HG03095 (cell line): ENCODE data around the gene C20orf202.
"Not testable (repeated sequence)": the region's sequence is repeated elsewhere in the genome, so short reads cannot be mapped to it uniquely, and the experiment has no call there.

Experiments used
- ATAC-seq: cut with Tn5 transposase; IDR thresholded peaks from one replicate; pipeline ENCODE4 v1.9.1; 2021; ENCODE audit warnings: moderate library complexity; ENCODE audit not compliant: unreplicated experiment

Gene C20orf202

GRCh38 chr20:1207293-1207878 is 4.1 kb downstream of the C20orf202 start:
- ATAC-seq, result no peak

DNA sequence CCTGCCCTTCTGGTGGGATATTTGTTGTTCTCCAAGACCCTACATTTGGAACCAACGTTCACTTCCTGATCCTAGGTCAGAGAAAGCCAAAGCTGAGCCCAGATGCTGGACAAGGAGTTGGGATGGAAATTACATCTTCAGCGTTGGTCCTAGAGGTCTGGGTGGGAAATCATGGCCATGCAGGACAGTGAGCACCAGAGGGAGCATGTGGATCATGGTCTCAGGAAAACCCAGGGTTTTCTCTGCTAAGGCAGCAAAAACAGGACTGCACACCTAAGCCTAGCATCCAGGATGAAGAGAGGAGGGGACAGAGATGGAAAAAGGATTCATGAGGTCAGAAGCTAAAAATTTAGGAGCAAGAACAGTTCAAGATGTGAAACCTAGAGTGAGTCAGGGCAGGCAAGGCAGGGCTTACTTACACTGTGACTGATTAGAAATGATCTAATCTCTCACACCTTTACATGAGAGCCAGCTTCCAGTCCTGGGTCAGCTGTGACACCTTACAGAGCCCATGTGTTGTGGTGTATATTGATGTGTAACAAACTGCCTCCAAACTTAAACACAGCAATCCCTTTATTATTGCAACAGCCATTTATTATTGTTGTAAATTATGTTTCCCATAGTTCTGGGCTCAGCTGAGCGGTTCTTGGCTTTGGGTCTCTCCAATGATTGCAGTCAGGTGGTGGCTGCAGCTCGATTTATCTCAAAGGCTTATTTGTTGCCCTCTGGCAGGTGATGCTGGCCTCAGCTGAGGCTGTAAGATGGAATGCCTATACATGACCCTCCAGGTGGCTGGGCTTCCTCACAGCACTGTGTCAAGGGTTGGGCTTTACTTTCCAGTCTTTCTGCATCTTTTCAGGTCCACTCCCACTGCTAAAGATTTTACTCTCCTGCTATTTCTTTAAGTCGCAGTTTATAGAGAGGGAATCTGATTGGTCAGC is 6.5 kb downstream of the C20orf202 start:
- ATAC-seq, result no peak

DNA sequence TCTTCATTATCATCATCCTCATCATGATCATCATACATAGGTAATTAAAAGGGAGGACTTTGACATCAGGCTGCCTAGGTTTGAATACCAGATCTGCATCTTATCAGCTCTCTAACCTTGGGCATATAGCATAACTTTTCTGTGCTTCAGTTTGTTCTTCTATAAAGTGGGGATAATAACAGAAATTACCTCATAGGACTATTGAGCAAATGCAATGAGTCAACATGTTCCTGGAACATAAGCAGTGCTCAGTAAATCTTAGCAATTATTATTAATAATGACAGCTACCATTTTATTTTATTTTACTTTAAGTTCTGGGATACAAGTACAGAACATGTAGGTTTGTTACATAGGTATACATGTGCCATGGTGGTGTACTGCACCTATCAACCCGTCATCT is 7.2 kb downstream of the C20orf202 start:
- ATAC-seq, result no peak

GRCh38 chr20:1212023-1212422 is 8.8 kb downstream of the C20orf202 start:
- ATAC-seq, result no peak

DNA sequence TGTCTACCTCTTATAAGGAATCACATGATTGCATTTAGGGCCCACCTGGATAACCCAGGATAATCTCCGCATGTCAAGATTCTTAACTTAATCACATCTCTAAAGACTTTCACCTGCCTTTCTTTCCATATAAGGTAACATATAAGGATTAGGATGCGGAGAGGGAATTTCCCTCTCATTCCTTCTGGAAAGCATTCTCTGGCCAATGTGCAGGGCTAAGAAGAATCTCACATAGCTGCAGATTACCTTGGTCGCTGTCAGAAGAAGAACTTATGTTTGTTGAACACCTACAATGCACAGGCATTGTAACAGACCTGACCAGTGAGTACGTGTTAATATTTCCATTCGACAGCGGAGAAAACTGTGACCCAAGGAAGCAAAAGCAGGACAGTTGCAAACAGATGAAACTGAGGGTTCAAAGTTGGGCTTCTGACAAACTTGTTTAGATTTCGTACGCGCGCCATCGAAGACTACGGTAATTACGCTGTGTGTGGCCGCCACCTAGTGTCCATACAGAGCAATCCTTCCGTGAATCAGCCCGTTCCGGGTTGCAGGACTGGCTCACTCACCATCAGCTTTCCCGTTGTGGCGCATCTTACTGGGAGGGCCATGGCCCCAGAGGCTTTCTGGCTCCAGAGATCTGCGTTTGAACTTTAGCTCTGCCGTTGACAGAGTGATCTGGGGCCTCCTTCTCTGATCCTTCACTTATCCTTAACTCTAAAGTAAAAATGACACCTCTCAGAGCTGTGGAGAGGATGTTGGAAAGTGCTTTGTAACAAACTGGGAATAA is 9.5 kb downstream of the C20orf202 start:
- no peak for ATAC-seq

DNA sequence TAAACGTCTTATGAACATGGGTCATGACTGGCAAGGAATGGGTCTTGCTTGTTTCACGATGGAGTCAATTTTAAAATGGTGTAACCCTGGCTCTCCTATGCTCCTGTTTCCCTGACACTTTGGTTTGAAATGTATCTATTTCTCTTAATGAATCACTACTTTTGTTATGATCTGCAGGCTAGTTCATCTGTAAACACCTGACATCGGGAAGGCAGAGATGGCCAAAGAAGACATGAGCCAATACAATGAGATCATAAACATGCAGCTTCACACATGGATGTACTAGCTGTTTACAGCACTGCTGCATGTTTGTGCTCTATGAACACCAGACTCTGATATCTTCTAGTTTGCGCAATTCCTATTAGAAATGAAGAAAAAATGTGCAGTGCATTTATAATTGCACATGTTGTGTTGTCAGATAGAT is 11.6 kb downstream of the C20orf202 start:
- no peak for ATAC-seq

DNA sequence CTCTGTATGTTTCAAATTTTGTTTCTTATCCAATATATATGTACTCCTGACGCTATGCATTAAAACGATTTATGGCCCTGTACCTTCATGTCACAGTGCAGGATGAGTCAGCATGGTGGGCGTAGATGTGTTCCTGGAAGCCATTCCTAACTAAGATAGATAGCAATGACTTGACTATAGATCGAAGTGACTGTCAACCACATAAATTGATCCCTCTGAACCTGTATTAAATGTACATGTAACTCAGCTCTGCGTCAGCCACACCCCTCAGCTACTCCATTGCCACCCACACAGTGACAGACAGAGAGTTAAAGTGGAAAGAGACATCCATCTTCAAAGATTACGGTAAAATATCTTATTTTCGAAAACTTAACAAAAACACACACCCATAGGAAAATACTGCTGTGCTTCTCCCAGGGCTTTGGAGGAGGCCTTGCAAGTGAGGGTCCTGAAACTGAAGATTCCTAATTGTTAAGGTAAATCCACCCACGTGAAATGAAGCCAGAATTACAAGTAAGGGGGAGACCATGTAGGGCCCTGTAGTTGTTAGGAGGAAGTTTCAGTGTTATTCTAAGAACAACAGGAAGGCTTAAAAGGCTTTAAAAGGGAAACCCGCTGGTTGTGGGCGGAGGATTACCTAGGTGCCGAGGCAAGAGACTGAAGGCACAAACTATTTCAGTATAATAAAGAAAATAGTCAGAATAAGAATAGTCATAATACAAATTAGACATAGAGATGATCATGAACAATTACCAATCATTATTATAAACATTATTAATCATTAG is 12.3 kb downstream of the C20orf202 start:
- ATAC-seq, result no peak

DNA sequence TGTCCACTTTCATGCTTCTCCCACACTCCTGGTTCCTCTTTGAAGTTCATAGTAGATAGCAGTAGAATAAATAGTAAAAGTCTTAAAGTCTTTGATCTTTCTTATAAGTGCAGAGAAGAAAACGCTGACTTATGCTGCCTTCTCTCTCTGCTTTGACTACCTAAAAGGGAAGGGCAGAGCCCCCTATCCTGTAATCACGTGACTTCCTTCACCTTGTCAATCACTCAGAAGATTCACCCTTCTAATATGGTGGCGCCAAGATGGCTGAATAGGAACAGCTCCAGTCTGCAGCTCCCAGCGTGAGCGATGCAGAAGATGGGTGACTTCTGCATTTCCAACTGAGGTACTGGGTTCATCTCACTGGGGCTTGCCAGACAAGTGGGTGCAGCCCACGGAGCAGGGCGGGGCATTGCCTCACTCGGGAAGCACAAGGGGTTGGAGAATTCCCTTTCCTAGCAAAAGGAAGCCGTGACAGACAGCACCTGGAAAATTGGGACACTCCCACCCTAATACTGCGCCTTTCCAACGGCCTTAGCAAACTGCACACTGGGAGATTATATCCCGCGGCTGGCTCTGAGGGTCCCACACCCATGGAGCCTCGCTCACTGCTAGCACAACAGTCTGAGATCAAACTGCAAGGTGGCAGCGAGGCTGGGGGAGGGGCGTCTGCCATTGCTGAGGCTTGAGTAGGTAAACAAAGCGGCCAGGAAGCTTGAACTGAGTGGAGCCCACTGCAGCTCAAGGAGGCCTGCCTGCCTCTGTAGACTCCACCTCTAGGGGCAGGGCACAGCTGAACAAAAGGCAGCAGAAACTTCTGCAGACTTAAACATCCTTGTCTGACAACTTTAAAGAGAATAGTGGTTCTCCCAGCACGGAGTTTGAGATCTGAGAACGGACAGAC is 13.5 kb downstream of the C20orf202 start:
- not testable (repeated sequence) for ATAC-seq

- not testable (repeated sequence) for ATAC-seq
Observed at GRCh38 chr20:1222750-1223149, 19.5 kb downstream of the C20orf202 start.

DNA sequence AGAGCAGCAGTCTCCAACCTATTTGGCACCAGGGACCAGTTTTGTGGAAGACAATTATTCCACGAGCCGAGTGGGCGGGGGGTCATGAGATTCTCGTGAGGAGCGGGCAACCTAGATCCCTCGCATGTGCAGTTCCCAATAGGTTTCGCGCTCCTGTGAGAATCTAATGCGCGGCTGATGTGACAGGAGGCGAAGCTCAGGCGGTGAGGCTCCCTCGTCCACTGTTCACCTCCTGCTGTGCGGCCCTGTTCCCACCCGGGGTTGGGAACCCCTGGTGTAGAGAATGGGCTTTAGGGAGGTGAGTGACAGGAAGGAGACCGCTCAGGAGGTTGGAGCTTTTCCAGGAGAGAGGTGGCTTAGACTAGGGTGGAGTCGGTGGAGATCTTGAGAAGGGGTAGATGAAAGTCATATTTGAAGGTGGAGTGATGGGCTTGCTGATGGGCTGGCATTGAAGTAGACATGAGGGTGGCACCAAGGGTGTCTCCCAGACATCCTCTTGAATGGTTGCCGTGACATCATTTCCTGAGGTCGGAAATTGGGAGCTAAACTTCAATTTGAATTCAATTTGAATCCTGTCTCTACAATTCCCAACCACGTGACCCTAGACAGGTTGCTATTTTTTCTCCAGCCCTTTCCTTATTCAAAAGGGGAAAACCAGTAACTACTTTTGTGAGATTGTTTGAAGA is 21.1 kb downstream of the C20orf202 start:
- ATAC-seq, result no peak

DNA sequence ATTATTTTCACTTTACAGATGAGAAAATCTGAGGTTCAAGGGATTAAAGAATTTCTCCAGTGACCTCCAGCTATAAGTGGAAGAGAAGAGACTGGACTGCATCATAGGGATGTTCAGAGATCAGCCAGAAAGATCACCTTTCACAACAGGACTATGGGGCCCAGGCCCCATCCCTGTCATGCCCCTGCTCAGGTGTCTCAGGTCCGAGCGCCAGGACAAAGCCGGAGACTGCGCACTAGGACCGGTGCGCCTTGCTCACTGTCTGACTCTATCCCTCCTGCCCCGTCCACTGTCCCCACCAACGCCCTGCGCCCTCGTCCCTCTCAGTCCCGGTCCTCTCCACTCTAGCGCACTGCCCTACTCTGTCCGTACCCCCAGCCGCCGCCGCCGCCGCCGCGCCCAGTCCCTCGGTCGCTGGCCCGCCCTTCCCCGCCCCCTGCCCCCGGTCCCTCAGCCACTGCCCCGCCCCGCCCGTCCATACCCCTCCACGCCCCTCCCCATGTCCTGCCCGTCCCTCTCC is 22.1 kb downstream of the C20orf202 start:
- no peak for ATAC-seq

DNA sequence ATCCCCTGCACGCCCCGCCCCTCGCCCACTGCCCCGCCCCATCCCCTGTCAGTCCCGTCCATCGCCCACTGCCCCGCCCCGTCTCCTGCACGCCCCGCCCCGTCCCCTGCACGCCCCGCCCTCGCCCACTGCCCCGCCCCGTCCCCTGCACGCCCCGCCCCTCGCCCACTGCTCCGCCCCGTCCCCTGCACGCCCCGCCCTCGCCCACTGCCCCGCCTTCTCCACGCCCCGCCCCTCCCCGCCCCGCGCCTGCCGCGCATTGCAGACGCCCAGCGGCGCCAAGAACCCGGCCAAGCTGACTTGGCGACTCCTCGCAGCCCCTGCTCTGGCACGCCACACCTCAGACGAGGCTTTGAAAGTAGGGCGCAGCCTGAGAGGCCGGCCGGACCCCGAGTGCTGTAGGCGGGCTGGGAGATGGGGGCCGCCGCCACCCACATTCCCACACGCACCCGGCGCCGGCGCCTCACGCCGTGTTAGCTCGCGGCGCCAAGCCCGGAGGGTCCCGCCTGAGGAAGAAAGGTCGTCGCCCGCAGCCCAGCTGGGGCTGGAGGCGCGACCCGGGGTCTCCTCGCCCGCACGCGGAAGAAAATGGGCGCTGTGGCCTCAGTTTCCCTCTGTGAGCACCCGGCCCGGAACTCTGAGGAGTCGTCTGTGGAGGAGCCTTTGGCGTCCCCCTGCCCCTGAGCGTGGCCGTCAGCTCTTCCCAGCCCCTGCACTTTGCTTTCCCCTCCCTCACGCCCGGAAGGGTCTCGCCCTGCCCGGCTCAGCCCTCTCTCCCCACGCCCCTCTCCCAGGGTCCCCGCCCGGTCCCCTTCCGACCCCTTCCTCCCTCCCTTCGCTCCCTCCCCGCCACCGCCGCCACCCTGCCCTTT is 22.8 kb downstream of the C20orf202 start, which contains the start of gene RAD21L1:
TSS of gene RAD21L1 (plus strand) at position 262 of the 872 bp plus-strand sequence. CDS start 2,410 bp downstream, outside the sequence.
- no peak for ATAC-seq

- ATAC-seq, result no peak
Observed at GRCh38 chr20:1229541-1229940, 26.3 kb downstream of the C20orf202 start.

DNA sequence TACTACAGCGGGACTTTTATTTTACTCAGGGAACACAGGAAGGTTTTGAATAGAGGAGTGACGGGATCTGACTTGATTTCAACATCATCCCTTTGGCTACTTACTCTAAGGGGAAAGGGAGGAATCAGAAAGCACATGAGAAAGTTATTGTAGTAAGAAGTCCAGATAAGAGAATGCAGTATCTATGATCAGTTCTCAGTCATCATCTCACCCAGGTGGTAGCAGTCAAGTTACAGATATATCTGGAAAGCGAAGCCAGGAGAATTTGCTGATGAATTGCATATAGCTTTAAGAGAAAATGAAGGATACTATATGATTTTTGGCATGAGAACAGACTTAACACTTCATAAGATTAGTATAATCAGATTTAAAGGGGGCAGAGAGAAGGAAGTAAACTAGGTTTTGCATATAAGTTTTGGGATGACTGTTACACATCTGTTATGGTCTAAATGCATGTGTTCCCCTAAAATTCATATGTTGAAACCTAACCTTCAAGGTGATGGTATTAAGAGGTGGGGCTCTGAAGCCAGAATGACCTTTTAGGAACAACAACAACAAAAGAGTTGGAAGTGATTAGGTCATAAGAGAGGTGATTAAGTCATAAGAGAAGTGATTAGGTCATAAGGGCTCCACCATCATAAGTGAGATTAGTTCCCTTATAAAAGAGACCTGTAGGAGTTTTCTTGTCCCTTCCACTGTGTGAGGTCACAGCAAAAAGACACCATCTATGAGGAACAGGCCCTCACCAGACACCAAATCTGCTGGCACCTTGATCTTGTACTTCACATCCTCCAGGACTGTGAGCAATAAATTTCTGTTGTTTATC is 29.2 kb downstream of the C20orf202 start:
- ATAC-seq, result no peak

DNA sequence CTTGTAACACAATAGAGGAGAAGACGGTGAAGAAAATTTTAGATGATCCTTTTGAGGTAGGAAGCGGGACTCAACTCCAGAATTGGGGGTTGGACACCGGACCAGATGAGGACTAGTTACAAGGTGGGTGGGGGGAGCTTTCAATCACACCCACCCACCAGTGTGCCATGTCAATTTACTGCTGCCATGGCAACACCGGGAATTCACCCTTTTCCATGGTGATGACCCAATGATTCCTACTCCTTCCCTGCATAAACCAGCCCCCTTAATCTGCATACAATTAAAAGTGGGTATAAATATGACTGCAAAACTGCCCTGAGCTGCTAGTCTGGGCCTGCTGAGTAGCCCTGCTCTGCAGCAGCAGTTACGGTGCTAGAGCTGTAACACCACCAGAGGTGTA is 37.3 kb downstream of the C20orf202 start:
- ATAC-seq, result no peak

DNA sequence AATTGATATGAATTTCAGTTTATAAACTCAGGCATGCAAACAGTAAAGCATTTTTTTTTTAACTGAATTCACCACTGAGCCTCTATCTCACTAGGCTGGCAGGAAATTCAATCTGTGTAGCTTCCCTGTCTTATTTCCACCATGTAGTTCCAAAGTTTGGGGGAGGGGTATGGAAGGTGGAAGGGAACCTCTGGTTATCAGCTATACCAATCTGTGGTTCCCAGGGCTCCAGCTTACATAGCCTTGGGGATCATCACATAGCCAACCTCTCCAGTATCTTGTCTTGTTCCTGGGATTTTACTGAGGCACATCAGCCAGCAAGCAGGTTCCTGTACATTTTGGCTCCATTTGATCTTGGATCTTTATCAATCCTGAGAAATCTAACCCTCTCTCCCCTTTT is 38.2 kb downstream of the C20orf202 start:
- ATAC-seq, result no peak

DNA sequence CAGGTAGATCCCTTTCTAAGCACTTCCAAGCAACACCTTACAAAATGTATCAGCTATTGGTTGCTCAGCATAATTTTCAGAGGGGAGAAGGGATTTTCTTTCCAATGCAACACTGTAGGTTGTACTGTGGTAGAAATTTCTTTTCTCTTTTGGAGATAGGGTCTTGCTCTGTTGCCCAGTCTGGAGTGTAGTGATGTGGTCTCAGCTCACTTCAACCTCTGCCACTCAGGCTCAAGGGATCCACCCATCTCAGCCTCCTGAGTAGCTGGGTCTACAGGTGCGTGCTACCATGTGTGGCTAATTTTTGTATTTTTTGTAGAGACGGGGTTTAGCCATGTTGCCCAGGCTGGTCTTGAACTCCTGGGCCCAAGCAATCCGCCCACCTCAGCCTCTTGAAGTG is 38.8 kb downstream of the C20orf202 start:
- no peak for ATAC-seq
